Activated CD4-positive, alpha-beta T cell treated with anti-CD3 and anti-CD28 coated beads, Interleukin-2, amount 50 U/mL, for 1 hour (primary cell): ENCODE data around the gene PAPPA.

Source experiments
- DNase-seq: peaks from one replicate; pipeline ENCODE4 v3.0.0-alpha.2; 2020

The PAPPA gene

DNA sequence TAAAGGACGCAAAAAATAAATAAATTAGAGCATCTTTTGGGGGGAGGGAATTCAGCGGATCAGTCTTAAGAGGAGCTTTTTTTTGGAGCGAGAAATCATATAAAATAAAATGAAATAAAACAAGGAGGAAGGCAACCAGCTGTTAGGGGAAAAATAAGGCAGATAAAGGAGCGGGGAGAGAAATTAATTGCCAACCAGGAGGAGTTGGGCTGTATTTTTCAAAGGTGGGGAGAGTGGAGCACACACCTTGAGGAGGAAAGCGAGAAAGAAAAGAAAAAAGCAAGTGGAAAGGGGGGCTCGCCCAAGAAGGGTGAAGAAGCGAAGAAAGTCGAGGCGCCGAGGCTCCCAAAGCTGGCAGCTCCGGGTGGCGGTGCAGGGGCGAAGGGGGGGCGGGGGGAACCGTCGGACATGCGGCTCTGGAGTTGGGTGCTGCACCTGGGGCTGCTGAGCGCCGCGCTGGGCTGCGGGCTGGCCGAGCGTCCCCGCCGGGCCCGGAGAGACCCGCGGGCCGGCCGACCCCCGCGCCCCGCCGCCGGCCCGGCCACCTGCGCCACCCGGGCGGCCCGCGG, at the start of gene PAPPA:
Gene PAPPA, plus strand, starts transcription at position 27 of the 569 bp plus-strand sequence. Its CDS starts 382 bp downstream, at position 409.
- no peak for DNase-seq

- DNase-seq, result no peak
These were observed 49.4 kb upstream of the PAPPA start for GRCh38 chr9:116103976-116104820.

DNA sequence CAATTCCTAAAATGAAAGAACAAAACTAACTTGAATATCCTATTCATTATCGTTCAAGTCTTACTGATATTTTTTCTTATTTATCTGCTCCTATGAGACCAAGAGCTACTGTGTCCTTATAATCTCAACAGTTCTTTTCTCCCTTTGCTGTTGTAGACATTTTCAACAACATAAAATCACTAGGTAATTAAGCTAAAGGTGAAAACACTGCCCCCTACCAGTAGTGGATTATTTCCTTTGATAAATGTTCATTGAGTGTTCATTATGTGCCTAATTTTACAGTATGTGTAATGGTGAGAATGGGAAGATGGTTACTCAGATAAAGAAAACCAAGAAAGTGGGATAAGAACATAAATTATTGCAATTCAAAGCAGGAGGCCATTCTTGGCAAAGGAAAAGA, 41.4 kb upstream of the PAPPA start:
- DNase-seq, result no peak

DNA sequence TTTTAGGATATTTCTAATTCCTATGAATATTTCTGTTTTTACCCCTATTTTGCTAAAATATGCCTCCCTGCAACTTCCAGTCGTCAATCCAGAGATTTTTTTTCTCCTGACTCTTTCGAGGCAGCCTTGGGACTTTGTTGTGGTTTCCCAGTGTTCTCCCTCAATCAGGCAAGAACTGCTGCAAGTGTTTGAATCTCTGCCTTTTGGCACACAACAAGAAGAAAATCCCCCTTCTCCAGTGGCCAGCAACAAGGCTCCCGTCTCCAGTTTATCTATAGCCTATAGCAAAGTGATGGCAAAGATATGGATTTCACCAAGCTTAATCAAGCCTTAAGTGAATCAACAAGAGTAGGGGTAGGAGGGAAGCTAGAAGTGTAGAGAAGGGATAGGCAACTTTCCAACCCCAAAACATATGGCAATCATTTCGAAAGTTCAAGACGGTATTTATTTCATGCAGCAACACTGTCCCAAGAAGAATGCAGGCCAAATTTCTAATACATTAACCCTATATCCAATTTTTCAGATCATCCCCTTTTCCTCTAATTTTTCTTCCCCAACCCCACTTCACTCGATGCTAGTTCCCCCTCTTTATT, 37.7 kb upstream of the PAPPA start:
- no peak for DNase-seq

- no peak for DNase-seq
These were observed 37.2 kb upstream of the PAPPA start for GRCh38 chr9:116116393-116116792.

- DNase-seq, result no peak
These were observed 30.4 kb upstream of the PAPPA start for GRCh38 chr9:116123171-116123570.

- no peak for DNase-seq
These were observed 29.0 kb upstream of the PAPPA start for GRCh38 chr9:116124472-116125040.

DNA sequence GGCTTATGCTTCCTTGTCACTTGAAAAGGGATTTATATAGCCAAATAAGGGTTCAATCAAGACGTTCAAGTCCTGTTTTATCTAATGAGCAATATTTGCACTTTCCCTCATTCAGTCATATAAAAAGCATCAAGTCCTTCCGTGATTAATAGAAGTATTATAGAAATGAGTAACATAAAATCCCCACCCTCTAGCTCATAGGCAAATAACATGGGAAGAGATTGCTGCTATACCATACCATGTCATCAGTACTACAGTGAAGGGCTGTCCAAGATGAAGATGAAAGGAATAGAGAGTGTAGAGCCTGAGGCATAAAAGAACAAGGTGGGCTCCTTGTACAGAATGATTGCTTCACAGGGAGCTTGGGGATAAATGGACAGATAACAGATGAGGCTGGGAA, 20.4 kb upstream of the PAPPA start:
- no peak for DNase-seq

DNA sequence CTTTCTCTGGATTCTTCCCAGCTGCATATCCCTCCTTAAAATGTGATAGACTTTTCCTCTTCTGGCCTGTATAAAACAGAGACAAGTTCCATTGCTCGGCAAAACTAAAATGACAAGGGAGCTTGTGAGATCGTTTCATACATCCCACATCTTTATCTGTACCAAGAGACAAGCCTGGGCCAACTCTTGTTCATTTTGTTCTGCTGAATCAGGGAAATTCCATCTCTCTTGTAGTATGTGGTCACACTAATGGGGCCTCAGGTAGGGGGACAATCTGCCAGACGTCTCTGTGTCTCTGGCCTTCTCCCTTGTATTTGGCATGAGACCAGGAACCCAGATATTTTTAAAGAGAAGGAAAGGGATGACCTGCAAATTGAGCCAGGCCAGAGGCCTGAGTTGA, 18.6 kb upstream of the PAPPA start:
- DNase-seq, result no peak

DNA sequence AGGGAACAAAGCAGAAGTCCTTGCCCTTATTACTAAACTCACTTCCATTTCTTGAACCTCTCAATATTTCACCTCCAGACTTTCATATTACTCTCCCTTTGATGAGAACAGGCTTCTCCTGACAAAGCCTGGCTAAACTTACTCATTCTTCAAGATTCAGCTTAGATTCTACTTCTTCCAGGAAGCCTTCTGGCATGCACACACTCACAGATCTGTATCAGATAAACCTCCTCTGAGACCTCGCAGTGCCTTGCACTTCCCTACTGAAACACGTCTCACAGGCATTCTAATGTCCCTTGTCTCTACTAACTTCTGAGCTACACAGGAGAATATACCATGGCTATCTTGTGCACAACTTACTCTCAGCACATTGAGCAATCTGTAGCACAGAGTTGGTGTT, 16.6 kb upstream of the PAPPA start:
- no peak for DNase-seq

DNA sequence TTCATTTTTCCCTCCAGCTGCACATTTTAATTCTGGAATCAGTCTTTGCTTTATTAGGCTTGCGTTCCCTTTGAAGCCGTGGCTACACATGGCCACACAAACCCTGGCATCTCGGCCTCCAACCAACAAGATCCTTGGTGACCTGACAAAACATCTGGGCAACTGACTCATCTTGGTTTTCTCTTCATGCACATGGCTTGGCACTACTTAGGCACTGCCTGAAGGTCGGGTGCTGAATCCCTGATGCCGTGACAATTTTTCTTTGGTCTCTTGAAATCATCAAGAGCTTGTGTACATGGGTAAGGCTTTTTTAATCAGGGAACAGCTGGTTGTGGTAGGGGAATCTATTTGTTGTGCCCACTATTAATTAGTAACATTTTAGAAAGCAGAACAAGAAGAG, 16.0 kb upstream of the PAPPA start:
- no peak for DNase-seq

- DNase-seq, result no peak
These were observed 11.6 kb upstream of the PAPPA start for GRCh38 chr9:116141864-116142561.

DNA sequence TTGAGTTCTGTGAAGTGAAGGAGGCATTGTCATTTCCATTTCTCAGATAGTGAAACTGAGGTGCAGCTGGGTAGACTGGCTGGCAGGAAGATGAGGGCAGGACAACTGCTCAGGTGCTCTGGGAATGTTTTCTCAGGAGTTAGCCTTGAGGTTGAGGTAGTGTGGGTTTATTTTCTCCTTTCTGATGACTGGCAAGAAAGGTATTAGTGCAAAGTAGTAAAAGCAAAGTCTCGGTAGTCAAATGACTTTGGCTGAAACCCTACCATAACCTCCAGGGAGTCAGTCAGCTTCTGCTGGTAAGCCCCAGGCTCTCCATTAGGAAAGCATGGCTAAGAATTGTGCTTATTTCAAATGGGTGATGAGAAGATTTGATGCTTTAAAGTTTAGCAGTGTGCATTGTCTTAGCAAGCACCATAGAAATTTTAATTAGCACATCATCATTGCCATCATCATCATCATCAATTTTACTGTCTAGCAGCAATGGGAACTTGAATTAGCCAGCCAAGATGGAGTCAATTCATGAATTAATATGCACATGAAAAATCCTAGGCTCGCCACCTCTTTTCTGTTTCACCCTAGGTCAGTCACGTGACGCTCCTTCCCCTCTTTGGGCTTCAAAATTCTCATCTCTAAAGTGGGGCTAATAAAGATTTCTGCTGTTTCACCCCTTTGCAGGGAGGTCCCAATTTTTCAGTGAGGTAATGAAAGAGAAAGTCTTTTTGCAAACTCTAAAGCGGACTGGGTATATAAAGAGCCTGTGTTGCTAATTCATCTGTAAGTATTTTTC, 10.7 kb upstream of the PAPPA start:
- DNase-seq, result no peak

- no peak for DNase-seq
These were observed 9.6 kb upstream of the PAPPA start for GRCh38 chr9:116144038-116144437.

DNA sequence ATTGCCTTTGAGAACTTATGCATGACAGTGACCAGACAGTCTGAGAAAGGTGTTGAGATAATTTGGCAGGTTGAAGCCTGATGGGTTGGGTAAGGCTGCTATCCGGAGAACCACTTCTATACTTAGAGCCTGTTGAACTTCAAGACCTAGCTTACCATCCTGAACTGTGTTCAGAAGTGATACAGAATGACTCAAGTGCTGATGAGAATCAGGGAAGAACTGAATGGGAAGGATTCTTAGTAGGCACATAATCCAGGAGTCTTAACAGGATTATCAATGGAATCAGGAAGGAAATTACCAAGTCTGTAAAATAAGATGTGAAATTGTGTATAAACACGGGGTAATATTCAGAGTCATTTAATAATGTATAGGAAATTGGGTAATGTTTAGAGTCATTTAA, 9.0 kb upstream of the PAPPA start:
- DNase-seq, result no peak

DNA sequence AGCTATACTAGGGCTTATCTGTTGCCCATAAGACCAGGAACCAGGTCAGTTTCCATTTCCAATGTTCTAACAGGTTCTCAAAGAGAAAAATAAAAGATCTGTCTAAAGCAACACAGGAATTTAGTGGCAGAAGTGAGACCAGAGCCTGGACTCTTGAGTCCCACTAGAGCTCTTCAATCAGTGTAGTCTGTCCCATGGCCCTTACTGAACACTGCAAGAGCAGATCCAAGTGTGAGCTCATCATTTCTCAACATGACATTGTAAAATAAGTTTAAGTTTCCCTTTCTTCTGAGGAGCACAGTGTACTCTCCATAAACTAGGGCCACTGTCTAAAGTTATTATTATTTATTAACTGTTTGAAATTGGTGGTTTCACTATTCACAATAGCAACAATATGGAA, 8.6 kb upstream of the PAPPA start:
- DNase-seq, result no peak

DNA sequence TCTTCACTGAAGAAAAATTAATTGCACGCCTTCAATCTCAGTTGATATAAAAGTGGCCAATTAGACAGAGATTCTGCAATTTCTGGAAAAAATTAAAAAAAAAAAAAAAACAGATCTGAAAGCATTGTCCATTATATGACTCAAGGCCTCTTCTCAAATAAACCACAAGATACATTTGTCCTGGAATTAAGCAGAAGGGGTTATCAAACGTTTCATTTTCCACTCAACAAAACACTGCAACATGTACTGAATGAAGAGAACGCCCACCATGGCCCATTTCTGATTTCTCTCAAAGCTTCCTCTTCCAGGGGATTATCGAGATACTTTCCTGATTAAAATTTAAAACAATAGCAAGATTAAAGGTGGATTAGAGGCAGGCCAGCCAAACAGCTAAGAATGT, 5.8 kb upstream of the PAPPA start:
- no peak for DNase-seq

GRCh38 chr9:116149844-116150243, 3.7 kb upstream of the PAPPA start:
- DNase-seq, result no peak

DNA sequence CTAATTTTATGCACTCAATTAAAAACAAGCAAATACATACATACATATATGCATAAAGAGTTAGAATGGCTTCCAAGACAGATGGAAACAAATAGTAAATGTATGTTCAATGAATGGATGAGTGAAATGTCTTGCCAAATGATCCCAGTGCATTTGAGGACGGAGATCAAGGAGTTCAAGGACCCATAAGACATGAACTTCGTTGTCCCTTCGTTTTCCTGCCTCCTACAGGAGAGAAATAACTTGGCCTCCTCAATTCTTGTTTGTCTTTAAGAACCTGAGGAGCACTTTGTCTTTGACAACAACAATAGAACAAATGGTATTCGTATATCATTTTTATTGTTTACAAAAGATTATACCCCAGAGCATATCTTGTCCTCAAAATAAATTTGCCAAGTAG, 2.4 kb upstream of the PAPPA start:
- DNase-seq, result no peak

- no peak for DNase-seq
These were observed 1.6 kb upstream of the PAPPA start for GRCh38 chr9:116151966-116152381.

- DNase-seq, result no peak
These were observed 1.2 kb upstream of the PAPPA start for GRCh38 chr9:116152390-116152789.

- no peak for DNase-seq
These were observed 438 bp upstream of the PAPPA start for GRCh38 chr9:116152941-116153764.
